Suprapubic skin (tissue), 4 donors: ENCODE results near the gene SDR42E2.

Experiments used
- POLR2A ChIP-seq, 2 donors: fragments of 450-650 bp; IDR thresholded peaks; one replicate each; pipeline ENCODE4 v1.6.1; 2017; ENCODE audit warnings: antibody characterized with exemption in 2 of 2, mild to moderate bottlenecking in 2 of 2, moderate library complexity in 2 of 2
- POLR2AphosphoS5 ChIP-seq, 3 donors: sonication (generic); formaldehyde crosslinking; IDR thresholded peaks; one replicate each; pipeline ENCODE4 v1.6.1; 2017; ENCODE audit warnings: antibody characterized with exemption in 3 of 3
- TF ChIP-seq, protein P1 (sequence below), 2 donors: fragments of 200-600 bp in 1 of 2; fragments of 450-650 bp in 1 of 2; sonication (generic) in 1 of 2; IDR thresholded peaks; one replicate each; pipeline ENCODE4 v1.5.1; 2016 to 2019; ENCODE audit warnings: antibody characterized with exemption in 2 of 2, mild to moderate bottlenecking in 1 of 2, moderate library complexity in 1 of 2

DNA sequence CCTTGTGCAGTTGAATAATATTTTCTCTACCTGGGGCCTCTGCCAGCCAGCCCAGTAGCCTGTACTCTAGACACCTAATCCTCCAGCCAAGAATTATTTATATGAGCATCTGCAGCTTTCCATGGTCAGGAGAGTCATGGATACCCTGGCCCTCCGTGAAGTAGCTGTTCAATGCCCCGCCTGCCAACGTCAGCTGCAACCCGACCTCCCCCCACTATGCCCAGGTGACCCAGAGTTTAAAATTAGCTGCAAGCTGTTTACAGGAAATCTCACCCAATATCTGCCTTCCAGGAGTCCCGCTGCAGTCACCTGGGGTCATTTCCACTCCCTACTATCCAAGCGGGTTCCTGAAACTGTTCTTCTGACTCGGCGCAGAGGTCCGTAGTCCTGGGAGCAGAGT lies 12.3 kb downstream of the SDR42E2 start:
- TF ChIP-seq, protein P1, sequence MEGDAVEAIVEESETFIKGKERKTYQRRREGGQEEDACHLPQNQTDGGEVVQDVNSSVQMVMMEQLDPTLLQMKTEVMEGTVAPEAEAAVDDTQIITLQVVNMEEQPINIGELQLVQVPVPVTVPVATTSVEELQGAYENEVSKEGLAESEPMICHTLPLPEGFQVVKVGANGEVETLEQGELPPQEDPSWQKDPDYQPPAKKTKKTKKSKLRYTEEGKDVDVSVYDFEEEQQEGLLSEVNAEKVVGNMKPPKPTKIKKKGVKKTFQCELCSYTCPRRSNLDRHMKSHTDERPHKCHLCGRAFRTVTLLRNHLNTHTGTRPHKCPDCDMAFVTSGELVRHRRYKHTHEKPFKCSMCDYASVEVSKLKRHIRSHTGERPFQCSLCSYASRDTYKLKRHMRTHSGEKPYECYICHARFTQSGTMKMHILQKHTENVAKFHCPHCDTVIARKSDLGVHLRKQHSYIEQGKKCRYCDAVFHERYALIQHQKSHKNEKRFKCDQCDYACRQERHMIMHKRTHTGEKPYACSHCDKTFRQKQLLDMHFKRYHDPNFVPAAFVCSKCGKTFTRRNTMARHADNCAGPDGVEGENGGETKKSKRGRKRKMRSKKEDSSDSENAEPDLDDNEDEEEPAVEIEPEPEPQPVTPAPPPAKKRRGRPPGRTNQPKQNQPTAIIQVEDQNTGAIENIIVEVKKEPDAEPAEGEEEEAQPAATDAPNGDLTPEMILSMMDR (IDR thresholded peaks at IDR 0.05), result no peak
- no peak for TF ChIP-seq POLR2AphosphoS5 (IDR thresholded peaks at IDR 0.05)
- TF ChIP-seq POLR2A (IDR thresholded peaks at IDR 0.05), result no peak
